ENCODE measurements around the gene EQTN. TPM values are rescaled to one million over a fixed set of nuclear protein-coding genes. Genes with fewer than 3 reads are reported as not detected.

The EQTN gene
- 0.23 TPM in 1 of 2 replicates, not detected in the other for total RNA-seq

DNA sequence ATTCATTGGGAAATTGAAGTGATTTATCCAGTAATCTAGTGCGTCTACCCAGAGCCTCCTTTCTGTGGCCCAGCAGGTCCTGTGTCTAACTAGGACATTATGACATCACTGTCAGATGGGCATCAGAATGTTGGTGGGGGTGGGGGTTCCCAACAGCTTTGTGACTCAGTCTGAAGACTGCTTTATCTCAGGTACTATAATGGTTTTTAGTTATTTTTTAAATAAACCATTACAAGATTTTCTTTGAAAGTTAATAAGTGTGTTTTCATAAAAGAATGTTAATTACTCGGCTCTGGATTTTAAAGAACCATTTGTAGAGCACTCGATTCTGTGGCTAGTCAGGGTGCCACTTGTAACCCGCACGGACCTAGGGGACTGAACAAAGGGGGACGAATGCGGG lies at the start of gene EQTN:
TSS of gene EQTN (minus strand) at position 101 of the 400 bp plus-strand sequence. CDS start at position 6, 95 bp downstream.

Other genes starting within 250 kb of the EQTN start
- 0.23 and 0.27 TPM in 2 replicates for gene TEK, start 187.9 kb downstream of the EQTN start, total RNA-seq
- 2.2 and 4.3 TPM in 2 replicates for gene IFNK, start 227.1 kb upstream of the EQTN start, total RNA-seq
- 12.5 and 14.0 TPM in 2 replicates for gene MOB3B, start 232.7 kb upstream of the EQTN start, total RNA-seq

Measured in hair follicular keratinocyte (primary cell).